PC-9 (cell line): ENCODE data around the gene RPS6KA6. TPM values are rescaled to one million over a fixed set of nuclear protein-coding genes. Genes with fewer than 3 reads are reported as not detected.

Experiments used
- BruUV-seq: library from RNA; stranded (reverse); fragments of 400-500 nt; replicated peaks from 2 replicates; lab custom pipeline; 2021; lab: Mats Ljungman, UMichigan
- CTCF ChIA-PET: fragments of 300-600 bp; sonication (Branson Sonifier 250); formaldehyde crosslinking; loops from one replicate; lab custom pipeline; 2022; ENCODE audit warnings: antibody characterized with exemption; lab: Charles Lee
- POLR2A ChIA-PET: fragments of 300-600 bp; sonication (Branson Sonifier 250); formaldehyde crosslinking; loops from one replicate; lab custom pipeline; 2022; ENCODE audit warnings: antibody characterized with exemption; ENCODE audit not compliant: unreplicated experiment; lab: Charles Lee
- DNase-seq, 2 experiments: peaks; one replicate each; pipeline versions ENCODE4 v3.0.0 to v3.0.0-alpha.2; 2015 to 2022; ENCODE audit warnings: mixed read lengths in 1 of 2
- H2AFZ ChIP-seq: fragments of 200-600 bp; sonication (generic); 2 replicates; pipeline ENCODE4 v1.8.1; 2017; ENCODE audit warnings: antibody characterized with exemption
- H3F3A ChIP-seq: fragments of 200-600 bp; sonication (generic); 2 replicates; pipeline ENCODE4 v1.8.1; 2017; ENCODE audit warnings: antibody characterized with exemption, mild to moderate bottlenecking, low read depth; ENCODE audit not compliant: insufficient read depth
- H3K27ac ChIP-seq: fragments of 200-600 bp; sonication (generic); 2 replicates; pipeline ENCODE4 v1.6.1; 2016; ENCODE audit warnings: mixed run types
- H3K27me3 ChIP-seq: fragments of 200-600 bp; sonication (generic); 2 replicates; pipeline ENCODE4 v1.6.1; 2016; ENCODE audit warnings: low read depth, mixed run types; ENCODE audit not compliant: insufficient read depth
- H3K36me3 ChIP-seq: fragments of 200-600 bp; sonication (generic); 2 replicates; pipeline ENCODE4 v1.6.1; 2016; ENCODE audit warnings: low read depth, mixed run types
- H3K4me1 ChIP-seq: fragments of 200-600 bp; sonication (generic); replicated peaks from 2 replicates; pipeline ENCODE4 v1.6.1; 2016; ENCODE audit warnings: mixed run types; ENCODE audit not compliant: insufficient read depth
- H3K4me2 ChIP-seq: fragments of 200-600 bp; sonication (generic); 2 replicates; pipeline ENCODE4 v1.6.1; 2017; ENCODE audit warnings: mixed run types
- H3K4me3 ChIP-seq: fragments of 200-600 bp; sonication (generic); 2 replicates; pipeline ENCODE4 v1.6.1; 2016; ENCODE audit warnings: mixed run types
- H3K79me2 ChIP-seq: fragments of 200-600 bp; sonication (generic); 2 replicates; pipeline ENCODE4 v1.6.1; 2017; ENCODE audit warnings: low read depth, mixed run types
- H3K9me2 ChIP-seq: fragments of 200-600 bp; sonication (generic); 2 replicates; pipeline ENCODE4 v1.8.1; 2017; ENCODE audit warnings: mild to moderate bottlenecking; ENCODE audit not compliant: insufficient read depth
- H3K9me3 ChIP-seq: fragments of 200-600 bp; sonication (generic); 2 replicates; pipeline ENCODE4 v1.8.1; 2016; ENCODE audit warnings: low read depth; ENCODE audit not compliant: insufficient read depth
- H4K20me1 ChIP-seq: fragments of 200-600 bp; sonication (generic); 2 replicates; pipeline ENCODE4 v1.8.1; 2017; ENCODE audit not compliant: insufficient read depth
- CTCF ChIP-seq: fragments of 200-600 bp; sonication (generic); conservative IDR thresholded peaks from 2 replicates; pipeline ENCODE4 v1.6.1; 2017; ENCODE audit warnings: mixed run types, antibody characterized with exemption, mild to moderate bottlenecking, moderate library complexity
- EZH2 ChIP-seq: fragments of 200-600 bp; sonication (generic); IDR thresholded peaks from 2 replicates; pipeline ENCODE4 v1.8.0; 2017; ENCODE audit warnings: antibody characterized with exemption, low read depth
- intact Hi-C: fragments of 100-400 bp; cut with micrococcal nuclease; formaldehyde crosslinking; loops from one replicate; pipeline ENCODE4 v1.10.0; 2022; ENCODE audit not compliant: unreplicated experiment
- total RNA-seq: library from RNA; stranded (reverse); gene quantifications from 2 replicates; pipeline ENCODE4 v1.2.3, GENCODE V29; 2021

Gene RPS6KA6
- total RNA-seq, 1 experiment from 2014 or later, result 6.5 TPM

- no peak for DNase-seq
- Histone ChIP-seq H3K4me2 (no peak overlapping the region), H3F3A (no peaks in the 10 kb centered on the region), H4K20me1 (no peaks in the 10 kb centered on the region), H3K27ac (no peak overlapping the region), H3K27me3 (no peaks in the 10 kb centered on the region), H3K9me2 (no peaks in the 10 kb centered on the region), H3K4me3 (no peak overlapping the region), H3K4me1 (no peaks in the 10 kb centered on the region), H3K36me3 (no peaks in the 10 kb centered on the region), H3K79me2 (no peaks in the 10 kb centered on the region), H3K9me3 (no peaks in the 10 kb centered on the region), H2AFZ (no peak overlapping the region)
- ChIA-PET CTCF (no interaction called here), POLR2A (no interaction called here)
- no peak for TF ChIP-seq EZH2
- intact Hi-C loops, result no loop called here
- no TSS peak for BruUV-seq
Measured at GRCh38 chrX:84221181-84221580, 33.2 kb upstream of the RPS6KA6 start.

GRCh38 chrX:84219551-84219950 is 31.6 kb upstream of the RPS6KA6 start:
- Histone ChIP-seq H3K4me2 (0 out of 2 replicates have a peak overlapping the region, but pooled peaks have one; percentile 1), H2AFZ (no peak overlapping the region), H3K9me3 (no peaks in the 10 kb centered on the region), H3F3A (no peaks in the 10 kb centered on the region), H4K20me1 (no peaks in the 10 kb centered on the region), H3K4me3 (no peak overlapping the region), H3K4me1 (no peaks in the 10 kb centered on the region), H3K9me2 (no peaks in the 10 kb centered on the region), H3K36me3 (no peaks in the 10 kb centered on the region), H3K79me2 (no peaks in the 10 kb centered on the region), H3K27me3 (no peaks in the 10 kb centered on the region), H3K27ac (no peak overlapping the region)
- ChIA-PET CTCF (no interaction called here), POLR2A (interaction anchor here (0.6 kb wide), 1 partner anchor 174 kb away, joined by 3 read pairs; no protein-coding TSS in a partner anchor)
- DNase-seq, result peak; percentile 4 to 38
- intact Hi-C loops, result no loop called here
- no TSS peak for BruUV-seq
- TF ChIP-seq CTCF (no peak), EZH2 (no peak)

GRCh38 chrX:84218726-84219125 is 30.7 kb upstream of the RPS6KA6 start:
- no peaks in the 10 kb centered on the region for H3F3A ChIP-seq
- H3K36me3 ChIP-seq, result no peaks in the 10 kb centered on the region
- BruUV-seq, result no TSS peak
- H3K27me3 ChIP-seq, result no peaks in the 10 kb centered on the region
- no peaks in the 10 kb centered on the region for H3K4me1 ChIP-seq
- H3K79me2 ChIP-seq, result no peaks in the 10 kb centered on the region
- H2AFZ ChIP-seq, result no peak overlapping the region
- intact Hi-C loops, result no loop called here
- no peak for DNase-seq
- ChIA-PET CTCF (no interaction called here), POLR2A (no interaction called here)
- no peaks in the 10 kb centered on the region for H4K20me1 ChIP-seq
- no peaks in the 10 kb centered on the region for H3K9me2 ChIP-seq
- TF ChIP-seq CTCF (no peak), EZH2 (no peak)
- no peak overlapping the region for H3K27ac ChIP-seq
- H3K4me3 ChIP-seq, result no peak overlapping the region
- H3K9me3 ChIP-seq, result no peaks in the 10 kb centered on the region
- H3K4me2 ChIP-seq, result no peak overlapping the region

- ChIA-PET CTCF (interaction anchor here (0.7 kb wide), 1 partner anchor 94 kb away, joined by 3 read pairs; no protein-coding TSS in a partner anchor), POLR2A (no interaction called here)
- no peak overlapping the region for H2AFZ ChIP-seq
- no peak for TF ChIP-seq EZH2
- TF ChIP-seq CTCF, result no peak
- H3K4me3 ChIP-seq, result no peak overlapping the region
- no peaks in the 10 kb centered on the region for H3K9me2 ChIP-seq
- no TSS peak for BruUV-seq
- no peaks in the 10 kb centered on the region for H3K9me3 ChIP-seq
- H3K27ac ChIP-seq, result no peak overlapping the region
- no peaks in the 10 kb centered on the region for H3F3A ChIP-seq
- H3K4me1 ChIP-seq, result no peaks in the 10 kb centered on the region
- no peaks in the 10 kb centered on the region for H3K79me2 ChIP-seq
- H4K20me1 ChIP-seq, result no peaks in the 10 kb centered on the region
- no peaks in the 10 kb centered on the region for H3K36me3 ChIP-seq
- no peak overlapping the region for H3K4me2 ChIP-seq
- intact Hi-C loops, result no loop called here
- no peak for DNase-seq
- H3K27me3 ChIP-seq, result no peaks in the 10 kb centered on the region
Measured at GRCh38 chrX:84216881-84217280, 28.9 kb upstream of the RPS6KA6 start.
